Measurements from ENCODE around the gene CUEDC1. TPM values are rescaled to one million over a fixed set of nuclear protein-coding genes. Genes with fewer than 3 reads are reported as not detected.

CUEDC1 gene
- total and polyA plus RNA-seq, 9 of the 15 experiments (the other 6 are each of a cell fraction or from before 2014, with no cell fraction given) = 0.20 to 4.1 (median 1.6) TPM; not detected in 1

DNA sequence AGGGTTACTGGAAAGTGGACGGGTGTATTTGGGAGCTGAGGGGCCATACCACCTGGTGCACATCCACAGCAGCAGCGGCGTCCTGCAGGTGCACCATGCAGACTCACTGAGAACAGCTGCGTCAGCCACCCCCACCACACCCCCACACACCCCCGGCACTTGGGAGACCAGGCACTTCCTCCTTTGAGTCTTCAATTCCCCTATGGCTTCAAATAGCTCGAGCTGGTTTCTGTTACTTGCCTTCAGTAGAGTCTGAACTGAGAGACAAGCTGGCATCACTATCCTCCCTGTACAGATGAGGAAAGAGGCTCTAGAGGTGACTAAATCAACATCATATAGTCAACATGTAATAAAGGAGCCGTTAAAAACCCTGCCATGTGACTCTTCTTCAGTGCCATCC is 15.4 kb downstream of the CUEDC1 start:
- Histone ChIP-seq H3K36me3 (ENCODE audit: control insufficient read depth, insufficient read depth, low read length) (no peaks in the 10 kb centered on the region), H3K4me3 (no peak overlapping the region), H3K9ac (ENCODE audit: insufficient read depth in 1 of 2, low read depth in 2 of 2, low read length in 2 of 2) (peak overlapping the region in 1 of 2 experiments; percentile 39; a peak in 1 of 4 replicates), H3K9me1 (ENCODE audit: control insufficient read depth, insufficient read depth, low read length) (peaks cover 2% of the 10 kb centered on the region), H3K79me2 (ENCODE audit: control insufficient read depth, insufficient read depth, low read length) (no peaks in the 10 kb centered on the region), H3K4me1 (replicated peaks in 1 of 2; ENCODE audit: control insufficient read depth in 2 of 2, insufficient read depth in 2 of 2, low read length in 2 of 2) (peaks cover 0 to 8% of the 10 kb centered on the region in 2 experiments; a peak in 3 of 5 replicates), H4K20me1 (replicated peaks; ENCODE audit: control insufficient read depth, insufficient read depth, low read length) (peaks cover 3% of the 10 kb centered on the region; the same call in 1 of the 2 replicates), H3K9me3 (replicated peaks; ENCODE audit: control insufficient read depth, insufficient read depth, low read depth, low read length) (no peaks in the 10 kb centered on the region), H3K27me3 (ENCODE audit: control insufficient read depth in 2 of 2, insufficient read depth in 2 of 2, low read length in 2 of 2) (peaks cover 16 to 31% of the 10 kb centered on the region in 2 experiments), H3K27ac (ENCODE audit: extremely low read depth, low read depth, low read length) (no peak overlapping the region), H3K4me2 (ENCODE audit: insufficient read depth, low read length) (no peak overlapping the region), H2AFZ (ENCODE audit: low read depth, low read length) (no peak overlapping the region)
- 4% methylated on average over 7 of the region's 7 CpGs for WGBS (ENCODE audit: insufficient coverage, low coverage, missing lambda C conversion rate)
- DNase-seq (ENCODE audit: extremely low read depth in 1 of 4, low spot score in 3 of 4) = peak in 3 of 4 experiments; percentile 31 to 40 (median 31)
- no peak for FAIRE-seq
- in situ Hi-C loops (cut with MboI) = no loop called here
- ChIA-PET POLR2A (interaction anchor here (1.0 to 2.0 kb wide), 7 partner anchors 9 to 47 kb away, joined by 3 to 16 read pairs (median 4); no protein-coding TSS in a partner anchor), CTCF (ENCODE audit: low intra/inter-chr PET ratio) (no interaction called here)
- intact Hi-C loops (cut with micrococcal nuclease) = no loop called here
- BruUV-seq (replicated peaks) = no TSS peak
- peak; percentile 73 for ATAC-seq
- TF ChIP-seq ZBTB7A (IDR thresholded peaks at IDR 0.05; ENCODE audit: borderline replicate concordance, control insufficient read depth, low read depth, low read length) (peak; percentile 45; the same call in 1 of the 2 replicates), ZNF77 (CRISPR knock-in tag; IDR thresholded peaks at IDR 0.05) (no peak), MAZ (CRISPR knock-in tag; conservative IDR thresholded peaks at IDR 0.05 in 1 of 2, IDR thresholded peaks at IDR 0.05 in 1 of 2) (no peak), TEAD4 (IDR thresholded peaks at IDR 0.05; ENCODE audit: low read length) (peak; percentile 49; the same call in 1 of the 2 replicates), TEAD4 (CRISPR knock-in tag; IDR thresholded peaks at IDR 0.05; ENCODE audit: borderline replicate concordance) (no peak), ZNF695 (CRISPR knock-in tag; IDR thresholded peaks at IDR 0.05) (no peak), ZNF445 (CRISPR knock-in tag; IDR thresholded peaks at IDR 0.05; ENCODE audit: low read depth) (no peak), ZNF668 (CRISPR knock-in tag; IDR thresholded peaks at IDR 0.05) (no peak), EGR1 (conservative IDR thresholded peaks at IDR 0.05) (peak; percentile 79), CBFA2T2 (conservative IDR thresholded peaks at IDR 0.05) (peak; percentile 41; the same call in 1 of the 2 replicates), SIN3A (IDR thresholded peaks at IDR 0.05; ENCODE audit: borderline replicate concordance in 2 of 2, control insufficient read depth in 1 of 2, low read depth in 2 of 2, low read length in 2 of 2) (no peak), CREM (IDR thresholded peaks at IDR 0.05; ENCODE audit: low read depth) (peak; percentile 49; the same call in 1 of the 2 replicates), CBX8 (IDR thresholded peaks at IDR 0.05; ENCODE audit: borderline replicate concordance, extremely low read depth, low read depth, low read length, poor library complexity, severe bottlenecking) (no peak), TBL1XR1 (IDR thresholded peaks at IDR 0.05; ENCODE audit: low read length in 2 of 2) (no peak)
- TF ChIP-seq, protein P1, sequence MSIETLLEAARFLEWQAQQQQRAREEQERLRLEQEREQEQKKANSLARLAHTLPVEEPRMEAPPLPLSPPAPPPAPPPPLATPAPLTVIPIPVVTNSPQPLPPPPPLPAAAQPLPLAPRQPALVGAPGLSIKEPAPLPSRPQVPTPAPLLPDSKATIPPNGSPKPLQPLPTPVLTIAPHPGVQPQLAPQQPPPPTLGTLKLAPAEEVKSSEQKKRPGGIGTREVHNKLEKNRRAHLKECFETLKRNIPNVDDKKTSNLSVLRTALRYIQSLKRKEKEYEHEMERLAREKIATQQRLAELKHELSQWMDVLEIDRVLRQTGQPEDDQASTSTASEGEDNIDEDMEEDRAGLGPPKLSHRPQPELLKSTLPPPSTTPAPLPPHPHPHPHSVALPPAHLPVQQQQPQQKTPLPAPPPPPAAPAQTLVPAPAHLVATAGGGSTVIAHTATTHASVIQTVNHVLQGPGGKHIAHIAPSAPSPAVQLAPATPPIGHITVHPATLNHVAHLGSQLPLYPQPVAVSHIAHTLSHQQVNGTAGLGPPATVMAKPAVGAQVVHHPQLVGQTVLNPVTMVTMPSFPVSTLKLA (conservative IDR thresholded peaks at IDR 0.05) = no peak
- TF ChIP-seq, protein P2, sequence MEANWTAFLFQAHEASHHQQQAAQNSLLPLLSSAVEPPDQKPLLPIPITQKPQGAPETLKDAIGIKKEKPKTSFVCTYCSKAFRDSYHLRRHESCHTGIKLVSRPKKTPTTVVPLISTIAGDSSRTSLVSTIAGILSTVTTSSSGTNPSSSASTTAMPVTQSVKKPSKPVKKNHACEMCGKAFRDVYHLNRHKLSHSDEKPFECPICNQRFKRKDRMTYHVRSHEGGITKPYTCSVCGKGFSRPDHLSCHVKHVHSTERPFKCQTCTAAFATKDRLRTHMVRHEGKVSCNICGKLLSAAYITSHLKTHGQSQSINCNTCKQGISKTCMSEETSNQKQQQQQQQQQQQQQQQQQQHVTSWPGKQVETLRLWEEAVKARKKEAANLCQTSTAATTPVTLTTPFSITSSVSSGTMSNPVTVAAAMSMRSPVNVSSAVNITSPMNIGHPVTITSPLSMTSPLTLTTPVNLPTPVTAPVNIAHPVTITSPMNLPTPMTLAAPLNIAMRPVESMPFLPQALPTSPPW (CRISPR knock-in tag; IDR thresholded peaks at IDR 0.05) = peak; percentile 66
- TF ChIP-seq, protein P3, sequence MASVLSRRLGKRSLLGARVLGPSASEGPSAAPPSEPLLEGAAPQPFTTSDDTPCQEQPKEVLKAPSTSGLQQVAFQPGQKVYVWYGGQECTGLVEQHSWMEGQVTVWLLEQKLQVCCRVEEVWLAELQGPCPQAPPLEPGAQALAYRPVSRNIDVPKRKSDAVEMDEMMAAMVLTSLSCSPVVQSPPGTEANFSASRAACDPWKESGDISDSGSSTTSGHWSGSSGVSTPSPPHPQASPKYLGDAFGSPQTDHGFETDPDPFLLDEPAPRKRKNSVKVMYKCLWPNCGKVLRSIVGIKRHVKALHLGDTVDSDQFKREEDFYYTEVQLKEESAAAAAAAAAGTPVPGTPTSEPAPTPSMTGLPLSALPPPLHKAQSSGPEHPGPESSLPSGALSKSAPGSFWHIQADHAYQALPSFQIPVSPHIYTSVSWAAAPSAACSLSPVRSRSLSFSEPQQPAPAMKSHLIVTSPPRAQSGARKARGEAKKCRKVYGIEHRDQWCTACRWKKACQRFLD (CRISPR knock-in tag; IDR thresholded peaks at IDR 0.05) = no peak
